Fibroblast of skin of scalp (primary cell): Measurements from ENCODE around the gene CDK4.

Experiments used
- DNase-seq: peaks from one replicate; pipeline ENCODE4 v3.0.0-alpha.2; 2013

The CDK4 gene

DNA sequence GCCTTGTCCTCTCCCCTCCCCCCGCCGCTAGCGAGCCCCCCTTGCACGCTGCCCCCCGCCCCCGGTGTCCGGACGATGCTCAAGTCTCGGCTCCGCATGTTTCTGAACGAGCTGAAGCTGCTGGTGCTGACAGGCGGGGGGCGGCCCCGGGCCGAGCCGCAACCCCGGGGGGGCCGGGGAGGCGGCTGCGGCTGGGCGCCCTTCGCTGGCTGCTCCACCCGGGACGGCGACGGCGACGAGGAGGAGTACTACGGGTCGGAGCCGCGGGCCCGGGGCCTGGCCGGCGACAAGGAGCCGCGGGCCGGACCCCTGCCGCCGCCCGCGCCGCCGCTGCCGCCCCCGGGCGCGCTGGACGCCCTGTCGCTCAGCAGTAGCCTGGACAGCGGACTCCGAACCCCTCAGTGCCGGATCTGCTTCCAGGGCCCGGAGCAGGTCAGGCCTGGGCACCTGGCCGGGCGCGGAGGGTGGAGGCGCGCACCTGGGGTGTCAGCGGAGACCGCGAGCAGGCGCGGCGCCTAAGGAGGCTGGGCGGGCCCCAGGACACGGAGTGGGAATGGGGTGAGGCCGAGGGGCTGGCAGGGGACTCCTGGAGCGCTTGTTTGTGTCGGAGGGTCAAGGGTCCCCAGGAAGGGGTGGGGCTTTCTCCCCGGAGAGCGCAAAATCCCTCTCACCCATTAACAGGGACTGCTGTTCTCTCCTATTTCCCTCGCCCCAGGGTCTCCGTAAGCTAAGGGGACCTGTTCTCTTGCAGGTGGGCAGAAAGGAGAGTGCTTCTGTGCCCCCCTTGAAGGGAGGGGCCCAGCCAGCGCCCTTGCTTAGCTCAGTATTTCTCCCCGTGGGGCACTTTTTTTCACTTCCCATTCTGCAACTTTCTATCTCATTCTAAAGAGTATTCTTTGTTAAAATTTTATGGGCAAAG lies 3.6 kb upstream of the CDK4 start:
- DNase-seq = no peak

DNA sequence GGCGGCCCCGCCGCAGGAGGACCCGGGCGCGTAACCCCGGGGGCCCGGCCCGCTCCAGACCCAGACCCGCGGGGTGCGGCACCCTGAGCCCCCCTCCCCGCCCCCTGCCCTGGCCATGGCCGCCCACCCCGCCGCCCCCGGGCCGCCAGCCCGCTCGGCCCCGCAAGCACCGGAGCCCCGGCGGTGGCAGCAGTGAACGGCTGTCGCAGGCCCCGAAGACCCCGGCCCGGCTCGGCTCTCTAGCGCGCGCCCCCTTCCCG lies 3.0 kb upstream of the CDK4 start:
- DNase-seq = no peak

DNA sequence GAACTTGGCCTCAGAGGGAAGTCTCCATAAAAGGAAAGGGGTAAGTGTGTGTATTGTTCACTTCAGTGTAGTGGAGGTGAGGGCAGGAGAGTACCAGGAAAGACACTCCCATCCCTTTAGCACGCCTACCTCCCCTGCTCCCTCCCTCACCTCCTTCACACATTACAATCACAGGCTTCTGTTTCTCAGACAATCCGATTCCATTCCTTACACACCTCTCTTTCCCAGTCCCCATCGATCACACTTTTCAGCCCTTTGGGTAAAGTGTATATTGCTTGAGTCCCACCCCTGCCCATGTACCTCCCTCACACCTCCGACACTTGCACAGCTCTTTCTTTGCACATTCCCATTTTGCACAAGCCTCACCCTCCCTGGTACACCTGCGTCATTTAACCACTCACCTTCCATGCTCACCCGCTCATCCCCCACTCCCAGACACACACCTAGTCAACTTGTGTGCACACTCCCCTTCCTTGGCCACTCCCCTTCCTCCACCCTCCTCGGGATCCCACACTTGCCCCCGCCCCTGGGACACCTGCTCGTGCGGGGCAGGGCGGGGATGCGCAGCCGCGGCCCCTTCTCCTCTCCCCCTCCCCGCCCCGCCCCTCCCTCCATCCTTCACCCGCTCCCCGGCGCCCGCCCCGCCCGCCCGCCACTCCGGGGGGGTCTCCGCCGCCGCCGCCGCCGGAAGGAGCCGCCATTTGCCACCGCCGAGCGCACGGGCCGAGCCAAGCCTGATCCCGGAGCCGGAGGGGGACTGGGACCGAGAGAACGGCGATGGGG lies 2.5 kb upstream of the CDK4 start, which contains the start of gene MARCHF9:
Gene MARCHF9 (plus strand): TSS at position 693 of the 783 bp plus-strand sequence. CDS start 426 bp downstream, outside the sequence.
- no peak for DNase-seq

DNA sequence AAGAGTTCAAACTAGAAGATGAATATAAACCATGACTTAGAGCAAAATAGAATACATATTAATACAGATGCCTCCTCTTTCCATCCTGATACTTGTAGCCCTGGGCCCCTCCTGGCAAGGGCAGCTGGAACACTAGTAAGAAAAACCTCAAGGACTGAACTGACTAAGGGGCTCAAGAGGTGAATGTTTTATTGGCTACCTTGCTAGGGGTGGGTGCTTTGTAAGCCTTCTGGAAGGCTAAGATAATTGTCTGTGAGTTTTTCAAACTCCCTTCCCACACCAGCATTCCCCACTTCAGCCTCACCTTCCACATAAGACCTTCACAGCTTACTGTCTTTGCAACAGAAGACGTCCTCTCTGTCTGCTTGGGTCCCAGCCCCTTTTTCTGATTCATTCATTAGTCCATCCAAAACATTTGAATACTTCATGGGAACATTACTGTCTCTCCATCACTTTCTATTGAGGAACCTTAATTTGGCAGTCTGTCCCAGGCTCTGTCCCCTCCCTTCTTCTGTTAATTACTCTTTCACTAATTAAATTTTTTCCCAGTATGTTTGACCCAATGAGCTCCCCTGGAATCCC lies 1.7 kb upstream of the CDK4 start:
- DNase-seq = no peak

DNA sequence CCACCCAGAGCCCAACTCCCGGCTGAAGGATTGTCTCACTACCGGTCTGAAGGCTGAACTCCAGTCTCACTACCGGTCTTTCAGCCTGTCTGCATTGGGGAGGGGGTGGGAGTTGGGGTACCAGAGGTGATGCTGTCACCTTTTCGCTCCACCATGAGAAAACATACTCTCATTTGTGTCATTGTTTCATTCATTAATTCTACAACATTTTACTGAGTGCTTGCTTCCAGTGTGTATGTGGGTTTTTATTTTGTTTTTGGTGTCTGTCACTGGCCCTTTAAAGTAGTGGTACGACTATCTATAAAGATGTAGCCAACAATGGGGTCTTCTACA lies 524 bp upstream of the CDK4 start:
- no peak for DNase-seq

DNA sequence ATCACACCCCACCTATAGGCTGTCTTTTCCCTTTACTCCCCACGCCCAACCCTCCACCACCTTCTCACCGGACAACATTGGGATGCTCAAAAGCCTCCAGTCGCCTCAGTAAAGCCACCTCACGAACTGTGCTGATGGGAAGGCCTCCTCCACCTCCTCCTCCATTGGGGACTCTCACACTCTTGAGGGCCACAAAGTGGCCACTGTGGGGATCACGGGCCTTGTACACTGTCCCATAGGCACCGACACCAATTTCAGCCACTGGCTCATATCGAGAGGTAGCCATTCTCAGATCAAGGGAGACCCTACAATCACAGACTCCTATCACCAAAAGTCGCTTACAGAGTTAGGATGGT lies 700 bp downstream of the CDK4 start:
- no peak for DNase-seq

DNA sequence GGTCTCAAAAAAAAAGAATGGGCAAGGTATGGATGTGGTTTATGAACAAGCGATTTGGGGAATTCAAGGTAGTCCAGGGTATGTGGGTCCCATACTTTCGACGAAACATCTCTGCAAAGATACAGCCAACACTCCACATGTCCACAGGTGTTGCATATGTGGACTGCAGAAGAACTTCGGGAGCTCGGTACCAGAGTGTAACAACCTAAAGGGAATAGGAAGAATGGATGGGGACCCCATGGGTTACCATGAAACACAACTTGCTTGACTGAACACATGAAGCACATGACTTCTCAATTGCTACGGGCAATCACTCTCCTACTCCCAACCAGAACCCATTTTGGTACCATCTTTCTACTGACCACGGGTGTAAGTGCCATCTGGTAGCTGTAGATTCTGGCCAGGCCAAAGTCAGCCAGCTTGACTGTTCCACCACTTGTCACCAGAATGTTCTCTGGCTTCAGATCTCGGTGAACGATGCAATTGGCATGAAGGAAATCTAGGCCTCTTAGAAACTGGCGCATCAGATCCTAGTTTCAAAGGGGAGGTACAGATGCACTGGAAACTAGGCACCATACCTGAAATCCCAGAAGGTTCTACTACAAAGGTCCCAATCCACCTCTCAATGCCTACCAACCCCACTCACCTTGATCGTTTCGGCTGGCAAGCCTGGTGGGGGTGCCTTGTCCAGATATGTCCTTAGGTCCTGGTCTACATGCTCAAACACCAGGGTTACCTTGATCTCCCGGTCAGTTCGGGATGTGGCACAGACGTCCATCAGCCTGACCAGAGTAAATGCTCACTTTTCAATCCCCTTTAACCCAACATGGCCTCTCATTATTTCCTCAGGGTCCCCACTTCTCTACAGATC lies 1.3 kb downstream of the CDK4 start:
- DNase-seq = no peak

DNA sequence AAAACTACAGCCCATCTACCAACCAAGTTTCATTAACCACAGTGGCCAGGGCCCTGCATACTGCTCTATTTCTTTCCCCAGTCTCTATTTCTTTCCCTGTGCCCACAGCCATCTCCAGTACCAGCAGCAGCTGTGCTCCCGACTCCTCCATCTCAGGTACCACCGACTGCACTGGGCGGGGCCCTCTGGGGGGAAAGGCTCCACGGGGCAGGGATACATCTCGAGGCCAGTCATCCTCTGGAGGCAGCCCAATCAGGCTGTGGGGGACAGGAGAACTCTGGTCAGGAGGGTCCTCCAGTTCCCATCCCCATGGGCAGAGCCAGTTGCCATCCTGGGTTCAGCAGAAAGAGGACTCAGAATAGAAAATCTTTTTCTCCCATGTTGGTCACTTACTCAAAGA lies 3.0 kb downstream of the CDK4 start:
- DNase-seq = no peak

DNA sequence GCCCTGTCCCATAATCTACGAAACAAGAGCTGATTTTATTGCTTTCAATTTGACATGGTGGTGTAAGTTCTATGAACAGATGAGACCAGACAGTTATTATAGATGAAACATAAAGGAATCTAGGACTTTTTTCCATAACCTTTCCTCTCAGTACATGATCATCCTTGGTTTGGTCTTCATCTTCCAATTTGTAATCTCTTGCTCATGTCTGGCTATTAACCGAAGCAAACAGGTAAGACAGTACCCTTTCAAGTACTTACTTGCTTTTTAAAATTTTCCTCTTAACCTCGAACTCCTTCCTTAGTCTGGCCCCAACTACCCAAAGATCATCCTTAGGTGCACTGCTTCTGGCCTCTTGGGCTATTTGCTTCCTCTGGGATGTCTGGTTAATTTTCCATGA lies 6.1 kb downstream of the CDK4 start:
- DNase-seq = no peak

DNA sequence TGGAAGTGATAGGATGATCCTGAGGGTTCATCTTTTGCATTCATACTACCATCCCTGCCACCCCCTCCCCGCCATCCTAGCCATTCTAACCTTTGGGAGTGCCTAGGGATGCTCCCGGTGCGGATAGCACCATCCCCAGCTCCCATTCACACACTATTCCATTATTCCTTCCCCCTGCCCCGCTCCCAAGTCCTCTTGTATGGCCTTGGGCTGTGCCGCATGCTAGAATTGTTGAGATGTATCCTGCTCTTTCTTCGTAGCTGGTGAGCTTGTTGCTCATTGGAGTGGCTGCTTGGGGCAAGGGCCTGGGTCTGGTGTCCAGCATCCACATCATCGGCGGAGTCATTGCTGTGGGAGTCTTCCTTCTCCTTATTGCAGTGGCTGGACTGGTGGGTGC lies 6.6 kb downstream of the CDK4 start:
- no peak for DNase-seq

DNA sequence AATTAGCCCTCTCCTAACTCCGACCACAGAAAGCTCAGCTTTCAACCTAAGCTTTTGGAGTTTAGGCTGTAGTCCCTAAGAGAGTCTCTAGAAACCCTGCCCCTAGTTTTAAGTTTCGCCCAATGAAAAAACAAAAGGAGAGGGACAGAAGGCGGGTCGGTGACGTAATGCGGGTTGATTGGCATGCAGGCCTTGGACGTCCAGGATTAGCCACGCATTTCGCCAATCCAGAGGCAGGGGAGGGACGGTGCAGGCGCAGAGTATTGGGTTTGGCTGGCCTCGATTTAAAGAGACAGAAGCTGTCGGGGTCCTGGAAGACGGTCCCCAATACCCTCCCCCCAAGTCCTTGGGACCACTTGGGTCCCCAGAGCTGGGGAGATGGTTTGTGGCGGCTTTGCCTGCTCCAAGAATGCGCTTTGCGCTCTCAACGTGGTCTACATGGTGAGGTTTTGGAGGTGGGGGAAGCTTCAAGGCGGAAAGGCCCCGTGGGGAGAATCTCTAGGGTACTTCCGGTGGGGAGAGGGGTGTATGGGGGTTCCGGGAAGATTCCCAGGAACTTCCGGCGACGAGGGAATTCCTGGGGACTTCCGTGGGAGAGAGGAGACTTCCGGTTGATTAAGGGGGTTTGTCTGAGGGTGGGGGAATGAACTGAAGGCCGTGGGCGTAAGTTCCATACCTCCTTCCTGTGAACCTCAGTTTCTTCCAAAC lies 7.2 kb downstream of the CDK4 start, which contains the start of gene TSPAN31:
Gene TSPAN31 (plus strand): TSS at position 263 of the 708 bp plus-strand sequence. CDS start 116 bp downstream, at position 379.
- DNase-seq = peak; percentile 99

DNA sequence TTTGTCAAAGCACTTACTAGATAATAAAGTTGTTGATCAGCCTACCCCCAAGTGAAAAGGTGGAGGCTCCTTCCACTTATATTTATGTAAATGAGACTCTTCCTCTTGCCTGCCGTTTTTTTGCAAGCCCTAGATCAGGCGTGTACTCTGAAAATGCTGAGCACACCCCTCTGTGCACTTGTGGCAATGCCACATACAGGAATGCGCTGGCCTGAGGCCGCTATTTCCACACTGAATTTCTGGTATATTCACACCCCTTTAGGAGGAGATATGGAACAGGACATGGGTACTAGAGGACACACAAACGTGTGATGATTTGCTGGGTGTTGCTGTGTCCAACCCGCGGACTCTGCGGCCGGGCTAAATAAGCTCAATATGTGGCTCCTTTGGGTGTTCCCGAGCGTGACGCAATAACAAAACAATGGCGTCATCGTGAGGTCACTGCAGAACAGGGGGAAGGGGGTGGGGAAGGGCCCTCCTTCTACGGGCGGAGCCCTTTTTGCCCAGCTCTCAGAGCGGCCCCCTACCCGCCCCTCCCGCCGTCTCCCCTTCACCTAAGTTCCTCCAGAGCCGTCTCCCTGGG lies 7.8 kb downstream of the CDK4 start:
- peak; percentile 88 for DNase-seq

DNA sequence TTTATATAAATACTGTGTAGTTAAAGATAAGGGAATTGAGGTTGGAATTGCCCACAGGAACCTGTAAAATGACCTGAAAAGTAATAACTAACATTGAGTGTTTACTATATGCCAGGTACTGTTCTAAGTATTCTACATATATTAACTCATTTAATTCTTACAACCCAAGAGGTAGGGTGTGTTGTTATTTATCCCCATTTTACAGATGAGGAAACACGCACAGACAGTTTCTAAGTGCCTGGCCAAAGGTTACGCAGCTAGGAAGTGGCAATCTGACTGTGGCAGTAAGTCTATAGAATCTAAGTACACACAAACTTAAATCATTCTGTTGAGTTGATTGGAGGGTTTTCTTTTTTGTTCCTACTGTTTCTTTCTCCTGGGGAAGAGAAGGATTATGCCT lies 8.3 kb downstream of the CDK4 start:
- no peak for DNase-seq

DNA sequence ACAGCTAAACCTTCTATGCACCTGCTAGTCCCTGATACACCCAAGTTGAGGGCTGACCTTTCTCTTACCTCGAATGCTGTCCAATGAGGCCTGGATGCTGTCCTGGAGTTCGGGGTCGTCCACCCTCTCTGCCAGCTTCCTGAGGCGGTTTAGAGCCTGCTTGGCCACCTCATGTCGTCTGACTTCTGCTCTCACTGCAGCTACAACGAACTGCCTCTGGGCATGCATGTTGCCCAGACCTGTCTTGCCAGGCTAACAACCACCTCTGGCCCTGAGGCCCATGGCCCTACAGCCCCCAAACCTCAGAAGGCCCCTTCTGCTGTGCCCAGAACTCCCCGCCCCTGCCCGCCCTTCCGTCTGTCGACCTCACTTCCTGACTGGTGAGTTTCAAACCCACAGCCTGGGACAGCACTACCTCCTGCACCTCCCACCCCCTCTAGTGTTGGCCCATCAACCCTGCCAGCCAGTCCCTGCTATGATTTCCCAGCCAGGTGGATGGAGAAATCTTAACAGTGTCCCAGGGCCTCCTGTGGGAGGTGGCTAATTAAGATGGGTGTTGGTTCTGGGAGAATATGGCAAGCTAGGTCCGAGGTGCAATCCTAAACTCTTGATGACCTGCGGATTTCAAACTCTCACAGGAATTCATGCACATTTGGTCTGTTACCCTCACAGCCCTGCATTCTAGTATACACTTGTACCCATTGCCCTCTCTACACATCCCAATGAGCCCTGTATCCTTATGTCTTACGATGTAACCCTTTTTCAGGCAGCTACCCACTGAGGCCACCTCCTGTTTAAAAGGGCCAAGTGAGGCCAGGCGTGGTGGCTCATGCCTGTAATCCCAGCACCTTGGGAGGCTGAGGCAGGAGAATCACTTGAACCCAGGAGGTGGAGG lies 10.0 kb downstream of the CDK4 start:
- no peak for DNase-seq

DNA sequence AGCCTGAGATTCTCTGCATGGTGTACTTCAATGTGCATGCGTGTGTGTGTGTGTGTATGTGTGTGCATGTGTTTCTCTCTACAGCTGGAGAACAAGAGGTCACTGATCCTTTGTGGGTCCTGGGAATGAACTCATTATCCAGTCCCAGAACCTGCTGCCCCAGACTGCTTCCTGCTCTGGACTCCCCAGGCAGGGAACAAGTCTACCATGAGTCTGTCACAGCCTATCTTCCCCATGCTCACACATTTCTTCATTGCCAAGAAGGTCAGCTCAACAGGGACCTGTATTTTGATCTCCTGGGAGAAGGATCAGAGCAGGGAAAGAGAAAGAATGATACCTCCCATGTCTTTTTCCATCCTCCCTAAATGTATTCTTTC lies 10.7 kb downstream of the CDK4 start:
- no peak for DNase-seq

DNA sequence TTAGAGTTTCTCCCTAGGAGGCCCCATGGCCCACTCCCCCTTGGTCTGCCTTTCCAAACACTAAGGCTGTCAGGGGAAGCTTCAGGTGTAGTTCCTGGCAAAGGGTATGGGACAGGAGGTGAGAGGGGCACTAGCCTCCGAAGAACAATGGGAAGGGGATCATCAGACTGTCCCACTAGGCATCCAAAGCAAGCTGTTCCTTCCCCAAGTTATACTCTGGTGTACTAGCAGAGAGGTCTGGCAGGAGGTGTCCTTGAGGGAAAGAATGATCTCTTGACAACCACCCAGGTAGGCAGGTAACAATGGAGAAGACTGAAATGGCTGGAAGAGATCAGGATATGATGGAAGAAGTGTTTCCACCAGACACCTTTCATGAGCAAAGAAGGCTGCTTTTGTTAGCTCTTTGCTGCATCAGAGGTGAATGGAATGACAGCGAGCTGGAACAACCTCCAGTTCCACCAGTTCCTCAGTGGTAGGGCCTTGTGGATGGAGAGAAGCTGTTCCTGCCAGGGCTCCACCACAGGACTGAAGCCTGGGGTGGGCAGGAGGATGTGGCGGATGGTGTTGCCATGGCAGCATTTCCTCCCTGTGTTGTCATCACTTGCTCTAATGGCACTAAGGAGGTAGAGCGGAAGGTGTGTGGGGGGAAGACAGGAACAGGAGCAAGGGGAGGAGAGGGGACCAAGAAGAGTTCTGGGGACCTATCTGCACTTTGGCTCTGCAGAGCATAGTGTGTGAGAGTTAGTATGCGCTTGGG lies 11.3 kb downstream of the CDK4 start:
- no peak for DNase-seq

DNA sequence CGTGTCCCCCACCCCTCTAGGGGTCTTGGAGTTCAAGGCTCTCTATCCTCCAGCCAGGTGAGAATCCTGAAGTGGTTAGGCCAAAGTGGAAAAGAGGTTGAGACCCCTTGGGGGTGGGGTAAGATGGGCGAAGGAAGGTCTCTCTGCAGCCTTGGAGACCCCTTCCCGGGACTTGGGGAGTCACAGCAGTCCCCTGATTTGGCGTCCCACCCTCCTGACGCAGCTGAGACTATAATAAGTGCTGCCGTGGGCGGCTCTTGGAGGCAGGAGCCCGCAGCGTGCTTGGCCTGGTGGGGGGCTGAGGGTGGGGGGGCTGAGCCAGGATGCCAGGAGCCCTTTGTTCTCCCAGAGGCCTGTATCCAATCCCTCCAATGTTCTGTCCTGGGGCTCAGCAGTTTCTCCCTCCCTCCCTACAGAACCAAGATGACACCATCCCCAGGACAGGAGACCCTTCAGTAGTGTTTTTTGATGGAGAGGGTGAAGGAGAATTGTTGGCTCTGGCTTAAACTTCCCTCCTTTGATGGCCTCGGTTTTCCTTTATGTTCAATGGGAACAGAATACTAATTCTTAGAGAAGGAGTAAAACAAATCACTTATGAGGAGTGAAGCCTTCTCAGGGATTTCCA lies 12.1 kb downstream of the CDK4 start:
- no peak for DNase-seq

DNA sequence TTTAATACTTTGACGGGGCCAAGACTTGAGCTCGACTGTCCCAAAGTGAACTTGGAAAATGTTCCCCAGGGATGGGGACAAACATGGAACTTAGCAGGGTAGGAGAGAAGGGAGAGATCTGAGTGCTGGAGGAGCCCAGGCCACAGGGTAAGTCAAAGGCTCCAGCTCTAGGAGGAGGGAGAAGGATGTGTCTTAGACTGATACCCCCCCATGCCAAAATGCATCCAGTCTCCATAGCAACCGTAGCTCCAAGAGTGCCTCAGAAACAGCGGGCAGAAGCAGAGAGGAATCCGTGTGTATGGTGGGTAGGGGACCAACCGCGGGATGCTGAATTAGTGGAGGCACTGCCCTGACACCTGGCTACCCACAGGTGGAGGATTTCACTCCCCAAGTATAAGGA lies 12.7 kb downstream of the CDK4 start:
- DNase-seq = no peak

DNA sequence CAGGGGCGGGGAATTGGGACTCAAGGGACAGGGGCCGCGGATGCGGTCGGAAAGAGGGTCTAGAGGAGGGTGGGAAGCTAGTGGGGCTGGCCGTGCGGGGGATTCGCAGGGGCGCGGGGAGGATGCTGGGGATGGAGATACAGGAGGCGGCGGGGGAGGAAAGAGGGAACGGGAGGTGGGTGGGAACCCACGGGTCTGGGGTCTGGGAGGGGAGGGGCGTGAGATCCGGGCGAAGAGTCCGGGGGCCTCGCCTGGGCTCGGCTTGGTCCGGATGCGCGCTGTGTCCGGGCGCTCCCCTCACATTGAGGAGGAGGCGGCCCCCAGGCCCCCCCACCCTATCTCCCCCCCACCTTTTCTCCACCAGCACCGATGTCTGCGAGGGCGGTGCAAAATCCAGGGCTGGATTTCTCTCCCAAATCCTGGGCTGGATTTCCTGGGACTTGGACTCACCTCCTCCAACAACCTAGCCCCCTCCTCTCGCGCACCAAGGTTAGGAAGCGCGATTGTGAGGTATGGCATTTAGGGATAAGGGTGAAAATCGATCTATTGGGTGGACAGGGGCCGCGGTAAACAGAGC lies 13.4 kb downstream of the CDK4 start, which contains the start of gene AGAP2:
Gene AGAP2 (minus strand): TSS at position 82 of the 577 bp plus-strand sequence. CDS start 496 bp downstream, outside the sequence.
- DNase-seq = no peak
